ENCODE data around the gene SLC7A6.

SLC7A6 gene

DNA sequence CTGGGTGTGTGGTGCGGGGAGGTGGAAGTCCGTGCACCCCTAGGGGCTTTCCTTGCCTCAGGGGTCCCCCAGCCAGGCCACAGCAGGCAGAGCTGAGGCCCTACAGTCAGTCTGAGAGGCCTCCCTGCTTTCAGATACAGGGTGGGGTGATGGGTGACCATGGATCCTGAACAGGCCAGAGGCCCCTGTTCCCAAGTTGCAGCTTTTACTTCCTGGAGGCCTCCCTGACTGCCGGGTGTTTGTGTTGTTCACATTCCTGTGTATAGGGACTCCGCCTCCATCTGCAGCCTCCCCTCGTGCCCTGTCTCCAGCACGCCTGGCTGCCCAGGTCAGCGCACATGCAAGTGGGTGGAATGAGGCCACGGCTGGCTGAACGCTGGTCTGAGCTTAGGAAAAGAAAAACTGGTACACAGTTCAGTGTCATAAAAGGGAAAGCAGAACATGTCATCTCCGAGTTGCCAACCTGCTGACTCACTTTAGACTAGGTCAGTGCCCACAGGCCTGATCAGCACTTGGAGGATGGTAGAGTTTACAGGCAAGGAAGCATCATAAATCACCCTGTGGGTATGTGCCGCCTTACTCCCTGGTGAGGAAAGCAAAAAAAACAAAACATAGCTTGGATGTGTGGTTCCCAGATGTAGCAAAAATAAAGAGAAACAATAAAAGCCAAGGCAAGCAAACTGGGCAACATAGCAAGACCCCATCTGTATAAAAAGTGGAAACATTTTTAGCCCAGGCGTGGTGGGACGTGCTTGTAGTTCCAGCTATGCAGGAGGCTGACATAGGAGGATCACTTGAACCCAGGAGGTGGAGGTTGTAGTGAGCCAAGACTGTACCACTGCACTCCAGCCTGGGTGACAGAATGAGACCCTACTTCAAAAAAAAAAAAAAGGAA lies 6.2 kb upstream of the SLC7A6 start:
- no peak for DNase-seq

GRCh38 chr16:68259007-68259825 lies 5.1 kb upstream of the SLC7A6 start:
- no peak for DNase-seq

DNA sequence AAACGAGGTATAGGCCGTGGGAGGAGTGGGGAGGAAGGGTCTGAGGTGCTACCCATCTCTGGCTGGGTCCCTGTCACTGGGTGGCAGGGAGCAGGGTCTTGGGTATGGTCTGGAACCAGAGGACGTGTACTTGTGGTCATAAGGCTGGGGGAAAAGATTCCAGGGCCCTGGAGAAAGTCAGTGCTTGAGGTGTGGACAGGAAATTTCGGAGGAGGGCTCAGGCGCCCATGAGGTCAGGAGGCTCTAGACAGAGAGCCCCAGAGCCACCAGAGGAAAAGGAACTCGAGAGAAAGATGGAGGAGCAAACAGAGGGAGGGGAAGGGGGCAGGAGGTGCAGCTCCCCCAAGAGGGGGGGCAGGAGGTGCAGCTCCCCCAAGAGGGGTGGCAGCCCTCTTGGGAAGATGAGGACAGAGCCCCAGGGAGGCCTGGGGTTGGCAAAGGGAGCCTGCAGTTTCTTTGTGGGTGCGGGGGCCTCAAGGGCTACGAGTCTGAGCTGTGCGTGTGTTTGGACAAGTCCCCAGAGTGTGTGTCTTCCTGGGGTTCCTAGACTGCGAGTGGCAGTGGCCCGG lies 683 bp upstream of the SLC7A6 start:
- no peak for DNase-seq

DNA sequence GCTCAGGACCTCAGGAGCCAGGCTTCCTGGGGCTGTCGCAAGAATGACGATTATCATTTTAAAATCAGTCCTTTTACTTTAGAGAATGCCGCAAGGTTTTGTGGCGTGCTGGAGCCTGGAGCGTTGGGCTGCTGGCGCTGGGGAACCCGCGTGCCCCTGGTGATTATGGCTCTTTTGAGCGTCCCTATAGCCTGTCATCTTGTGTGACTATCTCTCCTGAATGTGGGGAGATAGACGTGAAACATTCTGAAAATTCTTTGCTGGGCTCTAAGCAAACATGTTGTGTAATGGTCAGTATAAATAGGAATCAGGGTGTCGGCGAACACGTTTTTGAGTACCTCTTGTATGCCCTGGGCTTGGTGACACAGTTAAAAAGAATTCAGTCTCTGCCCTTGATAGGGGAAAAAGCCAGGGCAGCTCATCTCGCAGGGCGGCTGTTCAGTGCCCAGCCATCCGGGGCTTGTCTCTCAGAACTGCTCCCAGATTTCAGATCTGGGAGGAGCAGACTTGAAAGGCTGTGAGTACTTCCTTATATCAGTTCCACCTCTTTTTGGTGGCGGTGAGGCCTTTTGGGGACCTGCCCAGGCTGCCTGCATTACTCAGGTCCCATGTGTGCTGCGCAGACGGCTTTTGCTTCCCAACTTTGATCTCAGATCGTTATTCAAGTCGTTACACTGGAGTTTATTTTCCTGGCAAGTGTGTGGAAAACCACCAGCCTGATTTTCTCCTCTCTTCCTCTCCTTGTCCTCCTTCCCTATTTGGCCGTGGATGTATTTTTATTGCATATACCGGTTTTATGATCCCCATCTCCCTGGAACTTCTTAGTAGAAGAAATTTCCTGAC lies 973 bp downstream of the SLC7A6 start:
- no peak for DNase-seq

GRCh38 chr16:68267612-68268405 lies 3.5 kb downstream of the SLC7A6 start:
- peak; percentile 15 for DNase-seq

GRCh38 chr16:68269793-68270192 lies 5.5 kb downstream of the SLC7A6 start:
- no peak for DNase-seq

GRCh38 chr16:68270353-68270752 lies 6.0 kb downstream of the SLC7A6 start:
- no peak for DNase-seq

GRCh38 chr16:68272507-68273209 lies 8.3 kb downstream of the SLC7A6 start:
- peak; percentile 43 for DNase-seq

GRCh38 chr16:68273459-68273858 lies 9.1 kb downstream of the SLC7A6 start:
- DNase-seq: no peak

- DNase-seq: no peak
Measured at GRCh38 chr16:68273896-68274295, 9.6 kb downstream of the SLC7A6 start.

- DNase-seq: no peak
Measured at GRCh38 chr16:68274441-68274840, 10.1 kb downstream of the SLC7A6 start.

DNA sequence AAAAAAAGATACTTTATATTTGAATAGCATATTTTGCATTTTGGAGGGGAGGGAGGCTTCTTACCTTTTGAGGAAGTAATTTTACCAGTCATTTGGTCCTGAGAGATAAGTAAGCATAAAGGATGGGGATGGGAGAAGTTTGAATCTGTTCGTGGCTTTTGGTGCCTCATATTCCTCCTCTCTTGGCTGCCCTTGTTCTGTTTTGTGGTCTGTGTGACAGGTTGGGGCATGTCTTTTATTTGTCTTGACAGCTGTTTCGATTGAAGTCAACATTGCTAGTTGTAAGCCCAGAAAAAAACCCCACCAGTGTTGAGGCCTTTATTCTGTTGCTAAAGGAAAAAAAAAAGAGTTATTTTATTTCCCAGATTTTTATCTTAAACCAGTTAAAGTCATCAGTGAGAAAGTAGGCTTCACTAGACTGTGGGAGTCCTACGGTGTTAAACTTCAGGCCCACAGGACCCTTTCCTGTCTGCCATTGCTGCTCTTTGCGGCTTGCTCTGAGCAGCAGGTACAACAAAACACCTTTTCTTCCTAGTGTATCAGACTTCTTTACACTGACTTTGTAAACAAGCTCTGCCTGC lies 11.4 kb downstream of the SLC7A6 start:
- peak; percentile 76 for DNase-seq

GRCh38 chr16:68276223-68276622 lies 11.9 kb downstream of the SLC7A6 start:
- DNase-seq: no peak

DNA sequence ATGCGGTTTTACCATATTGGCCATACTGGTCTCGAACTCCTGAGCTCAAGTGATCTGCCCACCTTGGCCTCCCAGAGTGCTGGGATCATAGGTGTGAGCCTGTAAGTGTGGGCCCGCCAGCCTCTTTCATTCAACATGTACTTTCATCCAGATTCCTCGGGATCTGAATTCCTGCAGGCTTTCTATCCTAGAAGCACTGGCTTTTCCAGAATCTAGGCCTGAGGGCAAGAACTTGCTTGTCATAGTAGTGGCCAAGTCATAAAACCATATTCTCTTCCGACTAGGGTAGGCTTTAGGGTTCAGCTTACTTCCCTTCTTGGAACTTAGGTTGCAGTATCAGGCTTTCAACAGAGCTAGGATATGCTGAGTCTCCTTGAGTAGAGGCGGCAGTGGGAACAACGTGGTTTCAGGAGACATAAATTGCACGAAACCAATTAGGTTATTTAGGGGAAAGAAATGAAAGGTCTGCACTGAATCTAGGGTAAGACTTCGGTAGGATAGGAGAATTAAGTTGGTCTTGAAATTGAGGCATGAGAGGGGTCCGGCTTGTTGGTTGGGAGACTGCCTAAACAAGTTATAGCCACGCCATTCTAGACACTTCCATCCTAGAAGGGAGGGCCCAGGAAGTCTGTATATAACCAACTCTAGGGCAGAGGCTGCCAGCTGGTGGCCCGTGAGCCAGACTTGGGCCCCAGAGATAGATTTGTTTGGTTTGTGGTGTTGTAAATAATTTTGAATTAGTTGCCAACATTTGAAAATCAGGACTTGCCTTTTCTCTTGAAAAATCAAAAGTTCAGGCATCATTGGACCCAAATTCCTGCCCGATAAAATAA lies 15.6 kb downstream of the SLC7A6 start:
- no peak for DNase-seq

DNA sequence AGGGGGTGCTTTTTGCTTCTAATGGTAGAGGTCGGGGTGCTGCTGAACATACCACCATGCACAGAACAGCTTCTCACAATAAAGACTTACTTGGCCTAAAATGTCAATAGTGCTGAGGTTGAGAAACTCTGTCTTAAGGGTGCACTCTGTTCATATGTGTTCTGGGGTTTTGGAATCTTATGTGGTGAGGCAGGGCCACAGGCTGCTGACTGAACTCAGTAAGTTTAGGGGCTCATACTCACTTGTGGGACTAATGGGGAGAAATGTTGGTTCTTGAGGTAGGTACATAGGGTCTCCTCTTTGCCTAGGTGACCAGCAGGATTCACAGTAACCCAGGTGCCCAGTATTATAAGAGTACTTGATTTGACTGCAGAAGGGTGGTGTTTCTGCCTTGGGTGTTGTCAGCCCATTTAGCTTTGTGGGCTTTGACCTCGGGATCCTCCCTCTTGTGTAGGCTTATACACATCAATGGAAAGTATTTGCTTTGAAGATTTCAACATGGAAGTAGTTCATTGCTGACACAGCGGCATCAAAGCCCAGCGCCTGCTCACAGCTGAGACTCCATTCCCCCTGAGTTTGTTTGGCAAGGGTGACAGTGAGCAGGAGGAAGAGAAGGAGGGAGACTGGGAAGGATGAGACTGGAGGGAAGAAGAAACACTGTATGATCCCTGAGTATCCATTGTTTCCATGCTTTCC lies 17.2 kb downstream of the SLC7A6 start:
- no peak for DNase-seq

DNA sequence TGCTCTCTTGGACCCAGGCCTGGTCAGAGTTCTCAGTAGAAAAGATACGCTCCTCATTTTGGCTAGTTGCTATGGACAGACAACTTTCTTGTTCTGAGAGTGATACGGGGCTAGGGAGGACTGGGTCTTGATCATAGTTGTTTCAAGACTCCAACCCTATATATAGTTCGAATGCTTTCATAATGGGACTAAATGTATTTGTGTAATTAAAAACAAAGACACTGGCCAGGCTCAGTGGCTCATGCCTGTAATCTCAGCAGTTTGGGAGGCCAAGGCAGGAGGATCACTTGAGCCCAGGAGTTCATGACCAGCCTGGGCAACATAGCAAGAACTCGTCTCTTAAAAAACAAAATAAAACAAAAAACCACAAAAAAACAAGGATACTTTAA lies 17.7 kb downstream of the SLC7A6 start:
- DNase-seq: no peak

DNA sequence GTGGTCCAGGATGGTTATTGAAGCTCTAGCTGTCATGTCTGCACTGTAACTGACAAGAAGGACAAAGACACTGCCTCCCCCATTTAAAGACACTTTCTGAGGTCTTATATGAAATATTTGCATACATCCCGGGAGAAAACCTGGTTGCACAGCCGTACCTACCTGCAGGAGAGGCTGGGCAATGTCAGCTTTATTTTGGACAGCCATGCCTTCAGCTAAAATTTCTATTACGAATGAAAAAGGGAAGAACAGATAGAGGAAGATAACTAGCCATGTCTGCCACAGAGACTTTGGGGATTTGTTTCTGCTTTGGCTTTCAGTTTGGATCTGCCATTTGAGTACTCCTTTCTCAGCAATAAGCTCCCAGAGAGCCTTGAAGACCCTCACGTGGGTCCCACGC lies 19.0 kb downstream of the SLC7A6 start:
- DNase-seq: no peak

DNA sequence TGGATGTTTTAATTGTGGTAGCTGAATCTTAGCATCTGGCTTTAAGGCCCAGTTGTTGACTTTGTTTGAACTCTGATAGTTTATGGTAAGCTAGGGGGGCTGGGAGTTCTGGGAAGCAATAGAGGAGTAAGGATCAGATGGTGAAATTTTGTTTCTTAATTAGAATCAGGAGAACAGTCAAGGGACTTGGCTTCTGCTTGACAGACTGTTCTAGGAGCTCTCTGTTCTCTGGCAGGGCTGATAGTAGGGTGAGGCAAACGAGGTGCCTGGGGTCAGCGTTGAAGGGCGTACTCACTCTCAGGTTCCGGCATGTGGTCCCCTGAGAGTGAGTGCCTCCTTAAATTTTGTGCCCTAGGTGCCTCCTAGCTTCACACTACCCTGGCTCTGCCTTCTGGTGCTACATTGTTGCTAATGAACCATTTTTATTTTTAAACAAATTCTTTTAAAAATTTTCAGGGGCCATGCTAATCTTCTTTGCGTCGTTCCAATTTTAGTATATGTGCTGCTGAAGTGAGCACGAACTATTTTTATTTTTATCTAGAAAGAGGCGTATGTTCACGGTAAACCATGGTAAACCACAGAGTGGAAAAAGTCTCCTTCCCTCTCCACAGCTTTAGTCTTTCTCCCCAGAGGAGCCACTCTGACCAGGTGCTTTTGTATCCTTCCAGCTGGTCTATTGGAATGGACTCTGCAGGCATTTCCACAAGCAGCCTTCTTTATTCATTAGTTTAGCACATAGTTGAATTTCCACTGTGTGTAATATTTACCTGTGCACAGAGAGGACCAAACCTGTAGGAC lies 19.7 kb downstream of the SLC7A6 start:
- no peak for DNase-seq
